ENCODE measurements around the gene SLC25A21. TPM values are rescaled to one million over a fixed set of nuclear protein-coding genes. Genes with fewer than 3 reads are reported as not detected.

SLC25A21 gene
- total and polyA plus RNA-seq, 10 of the 15 experiments (the other 5 are each of a cell fraction or from before 2014, with no cell fraction given) = 0.06 to 0.72 (median 0.17) TPM; not detected in 3

DNA sequence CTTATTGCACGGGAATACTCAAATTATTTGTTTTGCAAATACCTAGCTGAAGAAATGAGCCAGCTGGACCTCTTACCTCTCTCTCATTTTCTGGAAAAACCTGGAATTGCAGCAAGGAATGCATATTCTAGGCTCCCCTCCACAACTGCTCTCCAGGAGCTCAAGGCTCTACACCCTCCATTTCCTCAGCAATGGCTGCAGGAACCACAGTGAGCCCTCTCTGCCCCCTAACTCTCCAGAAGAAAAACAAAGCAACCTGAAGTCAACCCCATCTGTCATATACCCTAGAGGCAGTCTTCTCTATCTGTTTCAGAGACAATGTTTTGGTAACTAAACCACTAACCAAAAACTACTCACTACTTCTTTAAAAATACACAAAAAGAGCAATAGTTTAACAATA, 221.6 kb downstream of the SLC25A21 start (continued):
- TF ChIP-seq ELK1 (IDR thresholded peaks at IDR 0.05; ENCODE audit: low read depth, low read length) (no peak), HDAC2 (IDR thresholded peaks at IDR 0.05) (no peak), SMAD5 (IDR thresholded peaks at IDR 0.05; ENCODE audit: low read depth) (no peak), ZNF24 (IDR thresholded peaks at IDR 0.05) (no peak), POLR2A (IDR thresholded peaks at IDR 0.05; ENCODE audit: low read depth, low read length) (no peak), ASH2L (IDR thresholded peaks at IDR 0.05; ENCODE audit: borderline replicate concordance, low read depth) (no peak)

DNA sequence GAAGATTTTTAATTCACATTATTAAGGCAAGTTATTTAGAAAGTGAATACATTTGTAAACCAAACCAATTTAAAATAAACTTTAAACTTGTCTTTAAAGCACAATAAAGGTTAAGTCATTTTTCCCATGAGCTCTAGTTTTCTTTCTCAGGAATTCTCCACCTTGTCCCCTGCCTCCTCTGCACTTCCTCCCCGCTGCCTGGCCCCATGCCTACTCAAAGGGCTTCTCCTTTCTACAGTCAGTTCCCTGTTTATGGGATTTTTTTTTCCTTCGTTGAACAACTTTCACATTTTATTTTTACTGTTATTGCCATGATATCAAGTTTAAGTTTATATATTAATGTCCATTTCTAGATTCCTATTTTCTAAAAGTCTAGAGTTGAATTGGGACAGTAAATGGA, 223.0 kb downstream of the SLC25A21 start:
- DNase-seq (ENCODE audit: low read depth, low spot score) = no peak
- Histone ChIP-seq H3K4me1 (ENCODE audit: control insufficient read depth, insufficient read depth, low read length) (no peaks in the 10 kb centered on the region), H2AFZ (ENCODE audit: control insufficient read depth, low read depth, low read length) (no peak overlapping the region), H3K79me2 (ENCODE audit: control insufficient read depth, insufficient read depth, low read length) (no peaks in the 10 kb centered on the region), H3K27ac (ENCODE audit: control insufficient read depth, insufficient read depth) (no peak overlapping the region), H3K4me3 (no peak overlapping the region), H3K9ac (ENCODE audit: control insufficient read depth, insufficient read depth, low read length) (no peak overlapping the region), H3K36me3 (ENCODE audit: control insufficient read depth in 2 of 2, insufficient read depth in 2 of 2, low read length in 1 of 2) (no peaks in the 10 kb centered on the region), H3K9me3 (replicated peaks; ENCODE audit: control insufficient read depth, insufficient read depth, low read length) (no peaks in the 10 kb centered on the region), H4K20me1 (ENCODE audit: control insufficient read depth, insufficient read depth) (no peaks in the 10 kb centered on the region), H3K27me3 (replicated peaks in 1 of 2; ENCODE audit: control insufficient read depth in 2 of 2, insufficient read depth in 2 of 2, low read length in 1 of 2) (no peaks in the 10 kb centered on the region), H3K4me2 (ENCODE audit: control insufficient read depth, insufficient read depth) (no peak overlapping the region)
- RAD21 ChIA-PET (ENCODE audit: unreplicated experiment) = no interaction called here
- BruUV-seq (replicated peaks) = no TSS peak
- CTCF ChIA-PET = interaction anchor here (0.9 kb wide), 1 partner anchor 203 kb away, joined by 3 read pairs; no protein-coding TSS in a partner anchor
- whole genome bisulfite sequencing (ENCODE audit: insufficient coverage, insufficient replicate concordance, low lambda C conversion rate, missing lambda C conversion rate) = 6% methylated on average over 2 of the region's 2 CpGs
- intact Hi-C loops (cut with micrococcal nuclease; ENCODE audit: unreplicated experiment) = no loop called here
- in situ Hi-C loops (cut with MboI) = no loop called here
- no peak for FAIRE-seq
- POLR2A ChIA-PET = no interaction called here
- ATAC-seq = no peak
- SMC1A ChIA-PET (ENCODE audit: uncharacterized antibody, unreplicated experiment) = no interaction called here
- TF ChIP-seq BHLHE40 (IDR thresholded peaks at IDR 0.05; ENCODE audit: borderline replicate concordance in 1 of 2, low read depth in 2 of 2, low read length in 1 of 2) (no peak), BACH1 (IDR thresholded peaks at IDR 0.05; ENCODE audit: borderline replicate concordance) (no peak), SMAD5 (IDR thresholded peaks at IDR 0.05; ENCODE audit: low read depth) (no peak), SP1 (IDR thresholded peaks at IDR 0.05; ENCODE audit: low read depth, low read length) (no peak), BCL3 (IDR thresholded peaks at IDR 0.05; ENCODE audit: borderline replicate concordance, insufficient read depth, low read depth, low read length, poor library complexity, severe bottlenecking) (no peak), RUNX3 (IDR thresholded peaks at IDR 0.05; ENCODE audit: low read length) (no peak), MEF2B (IDR thresholded peaks at IDR 0.05; ENCODE audit: partially characterized antibody, poor library complexity, severe bottlenecking) (no peak), SUPT20H (IDR thresholded peaks at IDR 0.05; ENCODE audit: borderline replicate concordance, control insufficient read depth, low read depth, low read length) (no peak), EGR1 (IDR thresholded peaks at IDR 0.05; ENCODE audit: borderline replicate concordance in 1 of 2, low read depth in 2 of 2, low read length in 2 of 2) (no peak), PAX8 (IDR thresholded peaks at IDR 0.05) (no peak)
- TF ChIP-seq, protein P1, sequence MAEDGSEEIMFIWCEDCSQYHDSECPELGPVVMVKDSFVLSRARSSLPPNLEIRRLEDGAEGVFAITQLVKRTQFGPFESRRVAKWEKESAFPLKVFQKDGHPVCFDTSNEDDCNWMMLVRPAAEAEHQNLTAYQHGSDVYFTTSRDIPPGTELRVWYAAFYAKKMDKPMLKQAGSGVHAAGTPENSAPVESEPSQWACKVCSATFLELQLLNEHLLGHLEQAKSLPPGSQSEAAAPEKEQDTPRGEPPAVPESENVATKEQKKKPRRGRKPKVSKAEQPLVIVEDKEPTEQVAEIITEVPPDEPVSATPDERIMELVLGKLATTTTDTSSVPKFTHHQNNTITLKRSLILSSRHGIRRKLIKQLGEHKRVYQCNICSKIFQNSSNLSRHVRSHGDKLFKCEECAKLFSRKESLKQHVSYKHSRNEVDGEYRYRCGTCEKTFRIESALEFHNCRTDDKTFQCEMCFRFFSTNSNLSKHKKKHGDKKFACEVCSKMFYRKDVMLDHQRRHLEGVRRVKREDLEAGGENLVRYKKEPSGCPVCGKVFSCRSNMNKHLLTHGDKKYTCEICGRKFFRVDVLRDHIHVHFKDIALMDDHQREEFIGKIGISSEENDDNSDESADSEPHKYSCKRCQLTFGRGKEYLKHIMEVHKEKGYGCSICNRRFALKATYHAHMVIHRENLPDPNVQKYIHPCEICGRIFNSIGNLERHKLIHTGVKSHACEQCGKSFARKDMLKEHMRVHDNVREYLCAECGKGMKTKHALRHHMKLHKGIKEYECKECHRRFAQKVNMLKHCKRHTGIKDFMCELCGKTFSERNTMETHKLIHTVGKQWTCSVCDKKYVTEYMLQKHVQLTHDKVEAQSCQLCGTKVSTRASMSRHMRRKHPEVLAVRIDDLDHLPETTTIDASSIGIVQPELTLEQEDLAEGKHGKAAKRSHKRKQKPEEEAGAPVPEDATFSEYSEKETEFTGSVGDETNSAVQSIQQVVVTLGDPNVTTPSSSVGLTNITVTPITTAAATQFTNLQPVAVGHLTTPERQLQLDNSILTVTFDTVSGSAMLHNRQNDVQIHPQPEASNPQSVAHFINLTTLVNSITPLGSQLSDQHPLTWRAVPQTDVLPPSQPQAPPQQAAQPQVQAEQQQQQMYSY (CRISPR knock-in tag; IDR thresholded peaks at IDR 0.05) = no peak
- TF ChIP-seq, protein P2, sequence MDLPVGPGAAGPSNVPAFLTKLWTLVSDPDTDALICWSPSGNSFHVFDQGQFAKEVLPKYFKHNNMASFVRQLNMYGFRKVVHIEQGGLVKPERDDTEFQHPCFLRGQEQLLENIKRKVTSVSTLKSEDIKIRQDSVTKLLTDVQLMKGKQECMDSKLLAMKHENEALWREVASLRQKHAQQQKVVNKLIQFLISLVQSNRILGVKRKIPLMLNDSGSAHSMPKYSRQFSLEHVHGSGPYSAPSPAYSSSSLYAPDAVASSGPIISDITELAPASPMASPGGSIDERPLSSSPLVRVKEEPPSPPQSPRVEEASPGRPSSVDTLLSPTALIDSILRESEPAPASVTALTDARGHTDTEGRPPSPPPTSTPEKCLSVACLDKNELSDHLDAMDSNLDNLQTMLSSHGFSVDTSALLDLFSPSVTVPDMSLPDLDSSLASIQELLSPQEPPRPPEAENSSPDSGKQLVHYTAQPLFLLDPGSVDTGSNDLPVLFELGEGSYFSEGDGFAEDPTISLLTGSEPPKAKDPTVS (IDR thresholded peaks at IDR 0.05; ENCODE audit: low read depth, low read length) = no peak

Data from GM12878 (cell line).